Measurements from ENCODE around the gene PLEKHO2. TPM values are rescaled to one million over a fixed set of nuclear protein-coding genes. Genes with fewer than 3 reads are reported as not detected.

The PLEKHO2 gene
- total RNA-seq, 2 experiments from 2014 or later = 15.3 to 15.6 TPM

GRCh38 chr15:64906402-64906801 lies 64.7 kb downstream of the PLEKHO2 start:
- peaks cover 38% of the 10 kb centered on the region for H3K4me1 Mint-ChIP-seq (ENCODE audit: low read depth)
- H3K36me3 Mint-ChIP-seq = no peaks in the 10 kb centered on the region
- CTCF ChIA-PET = interaction anchor here (0.5 to 6.8 kb wide), 11 partner anchors 13 to 221 kb away, joined by 3 to 60 read pairs (median 5); no protein-coding TSS in a partner anchor
- POLR2A ChIA-PET = interaction anchor here (5.4 kb wide), 1 partner anchor 12 kb away, joined by 36 read pairs; no protein-coding TSS in a partner anchor
- intact Hi-C loops (cut with micrococcal nuclease) = no loop called here
- DNase-seq = no peak
- no peaks in the 10 kb centered on the region for H3K27me3 Mint-ChIP-seq
- H3K9me3 Mint-ChIP-seq = peaks cover 5% of the 10 kb centered on the region
- no peak overlapping the region for H3K27ac Mint-ChIP-seq
- H3K4me3 Mint-ChIP-seq = no peak overlapping the region

- H3K27ac Mint-ChIP-seq = no peak overlapping the region
- peaks cover 26% of the 10 kb centered on the region for H3K4me1 Mint-ChIP-seq (ENCODE audit: low read depth)
- H3K36me3 Mint-ChIP-seq = no peaks in the 10 kb centered on the region
- ChIA-PET POLR2A (no interaction called here), CTCF (interaction anchor here (6.8 kb wide), 1 partner anchor 14 kb away, joined by 60 read pairs; no protein-coding TSS in a partner anchor)
- H3K27me3 Mint-ChIP-seq = peaks cover 1% of the 10 kb centered on the region
- no peak for DNase-seq
- no peaks in the 10 kb centered on the region for H3K9me3 Mint-ChIP-seq
- H3K4me3 Mint-ChIP-seq = no peak overlapping the region
- intact Hi-C loops (cut with micrococcal nuclease) = no loop called here
Observed at GRCh38 chr15:64907991-64908390, 66.3 kb downstream of the PLEKHO2 start.

- ChIA-PET POLR2A (no interaction called here), CTCF (interaction anchor here (0.6 to 3.2 kb wide), 3 partner anchors 15 to 182 kb away, joined by 4 to 11 read pairs (median 8); no protein-coding TSS in a partner anchor)
- intact Hi-C loops (cut with micrococcal nuclease) = no loop called here
Observed at GRCh38 chr15:64909546-64909945, 67.8 kb downstream of the PLEKHO2 start.

GRCh38 chr15:64911311-64912186 lies 69.8 kb downstream of the PLEKHO2 start, which contains the start of gene ANKDD1A:
Gene ANKDD1A, plus strand, starts transcription at chr15:64911902. Its CDS starts 29 bp downstream, at chr15:64911931.
- peaks cover 5% of the 10 kb centered on the region for H3K4me1 Mint-ChIP-seq (ENCODE audit: low read depth)
- ChIA-PET POLR2A (interaction anchor here (0.6 to 1.6 kb wide), 3 partner anchors 10 to 18 kb away, joined by 3 to 6 read pairs (median 5); no protein-coding TSS in a partner anchor), CTCF (interaction anchor here (0.6 to 3.2 kb wide), 4 partner anchors 17 to 214 kb away, joined by 3 to 11 read pairs (median 6); no protein-coding TSS in a partner anchor)
- no peaks in the 10 kb centered on the region for H3K9me3 Mint-ChIP-seq
- peaks cover 1% of the 10 kb centered on the region for H3K27me3 Mint-ChIP-seq
- no peaks in the 10 kb centered on the region for H3K36me3 Mint-ChIP-seq
- intact Hi-C loops (cut with micrococcal nuclease) = no loop called here
- H3K4me3 Mint-ChIP-seq = peak within 1 kb of the TSS; percentile 65
- DNase-seq = peak; percentile 66
- H3K27ac Mint-ChIP-seq = no peak within 1 kb of the TSS

More at GRCh38 chr15:64909546-64909945, 67.8 kb downstream of the PLEKHO2 start:
- no peak for DNase-seq
- no peaks in the 10 kb centered on the region for H3K9me3 Mint-ChIP-seq
- no peaks in the 10 kb centered on the region for H3K36me3 Mint-ChIP-seq
- H3K27ac Mint-ChIP-seq = no peak overlapping the region
- H3K4me3 Mint-ChIP-seq = no peak overlapping the region
- peaks cover 1% of the 10 kb centered on the region for H3K27me3 Mint-ChIP-seq
- peaks cover 13% of the 10 kb centered on the region for H3K4me1 Mint-ChIP-seq (ENCODE audit: low read depth)

GRCh38 chr15:64912379-64913325 lies 70.9 kb downstream of the PLEKHO2 start:
- intact Hi-C loops (cut with micrococcal nuclease) = no loop called here
- no peak for DNase-seq
- H3K4me3 Mint-ChIP-seq = peak overlapping the region; percentile 32
- peaks cover 1% of the 10 kb centered on the region for H3K27me3 Mint-ChIP-seq
- no peak overlapping the region for H3K27ac Mint-ChIP-seq
- CTCF ChIA-PET = interaction anchor here (0.5 to 3.2 kb wide), 7 partner anchors 9 to 550 kb away, joined by 3 to 11 read pairs (median 4); no protein-coding TSS in a partner anchor
- H3K9me3 Mint-ChIP-seq = no peaks in the 10 kb centered on the region
- peaks cover 5% of the 10 kb centered on the region for H3K4me1 Mint-ChIP-seq (ENCODE audit: low read depth)
- H3K36me3 Mint-ChIP-seq = no peaks in the 10 kb centered on the region
- POLR2A ChIA-PET = interaction anchor here (0.8 to 1.6 kb wide), 3 partner anchors 11 to 79 kb away, joined by 3 to 6 read pairs (median 5); no protein-coding TSS in a partner anchor

- peaks cover 5% of the 10 kb centered on the region for H3K4me1 Mint-ChIP-seq (ENCODE audit: low read depth)
- H3K36me3 Mint-ChIP-seq = no peaks in the 10 kb centered on the region
- ChIA-PET CTCF (no interaction called here), POLR2A (interaction anchor here (0.9 kb wide), 1 partner anchor 93 kb away, joined by 3 read pairs; no protein-coding TSS in a partner anchor)
- H3K27ac Mint-ChIP-seq = no peak overlapping the region
- no peaks in the 10 kb centered on the region for H3K9me3 Mint-ChIP-seq
- no peak for DNase-seq
- no peak overlapping the region for H3K4me3 Mint-ChIP-seq
- intact Hi-C loops (cut with micrococcal nuclease) = no loop called here
- H3K27me3 Mint-ChIP-seq = peaks cover 1% of the 10 kb centered on the region
Observed at GRCh38 chr15:64915518-64916227, 74.0 kb downstream of the PLEKHO2 start.

- Mint-ChIP-seq H3K27me3 (peaks cover 1% of the 10 kb centered on the region), H3K36me3 (no peaks in the 10 kb centered on the region), H3K4me1 (ENCODE audit: low read depth) (peaks cover under 1% of the 10 kb centered on the region), H3K27ac (no peak overlapping the region), H3K4me3 (no peak overlapping the region), H3K9me3 (no peaks in the 10 kb centered on the region)
- intact Hi-C loops (cut with micrococcal nuclease) = no loop called here
- CTCF ChIA-PET = no interaction called here
- no peak for DNase-seq
- POLR2A ChIA-PET = no interaction called here
Observed at GRCh38 chr15:64916365-64916764, 74.7 kb downstream of the PLEKHO2 start.

GRCh38 chr15:64917211-64917610 lies 75.5 kb downstream of the PLEKHO2 start:
- POLR2A ChIA-PET = no interaction called here
- H3K4me3 Mint-ChIP-seq = no peak overlapping the region
- CTCF ChIA-PET = no interaction called here
- H3K4me1 Mint-ChIP-seq (ENCODE audit: low read depth) = no peaks in the 10 kb centered on the region
- H3K36me3 Mint-ChIP-seq = no peaks in the 10 kb centered on the region
- H3K9me3 Mint-ChIP-seq = no peaks in the 10 kb centered on the region
- no peak overlapping the region for H3K27ac Mint-ChIP-seq
- no peak for DNase-seq
- intact Hi-C loops (cut with micrococcal nuclease) = no loop called here
- no peaks in the 10 kb centered on the region for H3K27me3 Mint-ChIP-seq

Other genes starting within 250 kb of the PLEKHO2 start
- under 1 TPM in 1 of 2 experiments, not detected in 1; 0.12 TPM for gene RBPMS2, start 66.3 kb upstream of the PLEKHO2 start, total RNA-seq
- 10 to 100 TPM; 23.6 to 30.2 TPM for gene PIF1, start 16.3 kb upstream of the PLEKHO2 start, total RNA-seq
- 1 to 10 TPM; 6.3 to 6.6 TPM for gene ANKDD1A, start 70.0 kb downstream of the PLEKHO2 start, total RNA-seq
- gene SPG21, start 148.0 kb downstream of the PLEKHO2 start, total RNA-seq = 10 to 100 TPM; 69.3 to 73.0 TPM
- gene MTFMT, start 187.7 kb downstream of the PLEKHO2 start, total RNA-seq = 10 to 100 TPM; 18.2 to 18.3 TPM
- gene SLC51B, start 203.5 kb downstream of the PLEKHO2 start, total RNA-seq = not detected
- not detected for gene RASL12, start 226.1 kb downstream of the PLEKHO2 start, total RNA-seq
- not detected for gene KBTBD13, start 234.8 kb downstream of the PLEKHO2 start, total RNA-seq

All from activated CD4-positive, alpha-beta memory T cell treated with anti-CD3 and anti-CD28 coated beads for 36 hours (primary cell).